GM23248 (cell line): ENCODE measurements around the gene SLC13A4.

Experiments used
- EZH2 ChIP-seq: fragments of 200-600 bp; sonication (generic); IDR thresholded peaks from 2 replicates; pipeline ENCODE4 v1.6.1; 2018; ENCODE audit warnings: antibody characterized with exemption, mild to moderate bottlenecking; ENCODE audit not compliant: insufficient read depth, poor library complexity, severe bottlenecking
- EZH2phosphoT487 ChIP-seq: fragments of 200-600 bp; sonication (generic); IDR thresholded peaks from 2 replicates; pipeline ENCODE4 v1.6.1; 2018; ENCODE audit warnings: antibody characterized with exemption, moderate library complexity, mild to moderate bottlenecking, low read depth; ENCODE audit not compliant: insufficient read depth

DNA sequence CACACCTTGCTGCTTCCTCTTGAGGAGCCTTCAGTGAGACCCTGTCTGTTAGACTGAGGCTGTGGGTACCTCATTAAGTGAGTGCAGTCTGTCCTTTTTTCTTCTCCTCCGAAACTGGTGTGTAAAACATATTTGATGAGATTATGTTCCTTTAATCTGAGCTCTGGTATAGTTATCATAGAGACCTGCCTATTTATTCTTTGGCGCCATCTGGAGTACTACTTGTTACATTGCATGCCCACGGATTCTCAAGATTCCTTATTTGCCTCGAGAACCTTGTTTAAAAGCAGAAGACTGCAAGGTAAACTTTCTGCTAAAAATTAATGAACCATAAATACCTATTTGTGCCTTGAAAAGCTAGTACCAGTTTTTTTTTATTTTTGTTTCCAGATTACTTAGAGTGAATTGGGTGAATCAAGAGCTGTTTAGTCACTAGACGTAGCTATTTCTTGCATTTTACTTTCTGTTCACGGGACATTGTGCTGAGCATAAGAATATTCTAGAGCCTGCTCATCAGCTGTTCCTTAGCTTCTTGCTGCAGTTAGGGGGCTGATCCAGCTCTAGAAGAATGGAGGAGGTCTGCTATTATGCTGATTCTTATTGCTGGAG, 82.6 kb downstream of the SLC13A4 start:
- TF ChIP-seq EZH2 (no peak), EZH2phosphoT487 (no peak)
